ENCODE results near the gene GUCY1A2. TPM values are rescaled to one million over a fixed set of nuclear protein-coding genes. Genes with fewer than 3 reads are reported as not detected.

Gene GUCY1A2
- total and polyA plus RNA-seq, 2 donors (not counting 3 experiments of a cell fraction or from before 2014, with no cell fraction given) = 0.02 to 0.03 TPM

DNA sequence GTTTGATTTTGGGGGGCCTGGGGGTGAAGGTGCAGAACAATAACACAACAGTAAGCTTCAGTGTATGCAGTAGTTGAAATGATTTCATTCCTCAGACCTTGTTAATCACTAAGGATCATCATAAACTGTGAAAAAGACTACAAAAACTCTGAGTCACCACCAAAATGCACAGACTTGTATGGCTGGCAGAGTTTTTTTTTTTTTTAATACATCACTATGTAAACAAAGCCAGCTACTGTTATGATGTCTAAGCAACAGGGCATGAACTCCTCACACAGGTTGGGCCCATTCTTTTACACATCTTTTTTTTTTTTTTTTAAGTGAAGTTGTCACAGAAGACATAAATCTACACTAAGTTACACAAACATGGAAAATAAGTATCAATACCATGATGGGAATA lies 311.9 kb downstream of the GUCY1A2 start:
- Histone ChIP-seq H3K4me2 (ENCODE audit: insufficient read depth, low read length) (no peak overlapping the region), H3K9me3 (replicated peaks; ENCODE audit: control insufficient read depth, insufficient read depth, low read length) (no peaks in the 10 kb centered on the region), H3K4me3 (replicated peaks in 1 of 3; ENCODE audit: insufficient read depth in 1 of 3, low read depth in 1 of 3, low read length in 3 of 3) (no peak overlapping the region), H3K9me1 (replicated peaks; ENCODE audit: control insufficient read depth, extremely low read depth, insufficient read depth, low read length) (no peaks in the 10 kb centered on the region), H2AFZ (ENCODE audit: low read depth, low read length) (no peak overlapping the region), H3K27ac (ENCODE audit: insufficient read depth, low read depth, low read length) (no peak overlapping the region), H3K36me3 (ENCODE audit: control insufficient read depth in 2 of 2, extremely low read depth in 1 of 2, insufficient read depth in 2 of 2, low read length in 2 of 2) (no peaks in the 10 kb centered on the region), H3K4me1 (ENCODE audit: control insufficient read depth, extremely low read depth, insufficient read depth, low read length) (no peaks in the 10 kb centered on the region), H3K79me2 (ENCODE audit: control insufficient read depth, insufficient read depth, low read length) (no peaks in the 10 kb centered on the region), H3K9ac (replicated peaks; ENCODE audit: extremely low read depth, insufficient read depth, low read length) (no peak overlapping the region), H3K27me3 (ENCODE audit: control insufficient read depth in 2 of 2, insufficient read depth in 2 of 2, low read length in 2 of 2) (no peaks in the 10 kb centered on the region), H4K20me1 (replicated peaks; ENCODE audit: control insufficient read depth, extremely low read depth, insufficient read depth, low read length) (no peaks in the 10 kb centered on the region)
- no TSS peak for BruUV-seq (replicated peaks)
- FAIRE-seq = no peak
- ChIA-PET POLR2A (no interaction called here), CTCF (no interaction called here)
- dilution Hi-C loops (cut with MboI; ENCODE audit: extremely low pct_ligation_motif_present, low sequenced_read_pairs) = no loop called here
- TF ChIP-seq FOS (IDR thresholded peaks at IDR 0.05; ENCODE audit: borderline replicate concordance, insufficient read depth, low read length) (peak; percentile 26), MYC (IDR thresholded peaks at IDR 0.05; ENCODE audit: low read depth, low read length) (no peak)
- intact Hi-C loops (cut with micrococcal nuclease) = no loop called here
- DNase-seq (ENCODE audit: low read depth, low spot score) = no peak

DNA sequence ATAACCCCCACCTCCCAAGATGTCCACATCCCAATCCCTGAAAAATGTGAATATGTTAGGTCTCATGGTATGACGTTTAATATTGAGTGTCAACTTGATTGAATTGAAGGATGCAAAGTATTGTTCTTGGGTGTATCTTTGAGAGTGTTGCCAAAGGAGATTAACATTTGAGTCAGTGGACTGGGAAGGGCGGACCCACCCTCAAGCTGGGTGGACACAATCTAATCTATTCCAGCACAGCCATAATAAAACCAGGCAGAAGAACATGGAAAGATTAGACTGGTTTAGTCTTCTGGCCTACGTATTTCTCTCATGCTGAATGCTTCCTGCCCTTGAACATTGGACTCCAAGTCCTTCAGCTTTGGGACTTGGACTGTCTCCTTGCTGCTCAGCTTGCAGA lies 315.5 kb downstream of the GUCY1A2 start:
- dilution Hi-C loops (cut with MboI; ENCODE audit: extremely low pct_ligation_motif_present, low sequenced_read_pairs) = no loop called here
- POLR2A ChIA-PET = no interaction called here
- BruUV-seq (replicated peaks) = no TSS peak

More for the DNA sequence above, 315.5 kb downstream of the GUCY1A2 start:
- intact Hi-C loops (cut with micrococcal nuclease) = no loop called here
- no peaks in the 10 kb centered on the region for H3K79me2 ChIP-seq (ENCODE audit: control insufficient read depth, insufficient read depth, low read length)
- no peak for TF ChIP-seq FOS (IDR thresholded peaks at IDR 0.05; ENCODE audit: borderline replicate concordance, insufficient read depth, low read length)
- TF ChIP-seq MYC (IDR thresholded peaks at IDR 0.05; ENCODE audit: low read depth, low read length) = no peak
- TF ChIP-seq EZH2 (IDR thresholded peaks at IDR 0.05; ENCODE audit: borderline replicate concordance, low read depth, low read length, severe bottlenecking) = no peak
- TF ChIP-seq GATA2 (IDR thresholded peaks at IDR 0.05; ENCODE audit: insufficient read depth, insufficient read length, low read depth, low read length) = no peak
- no peak for TF ChIP-seq POLR2A (IDR thresholded peaks at IDR 0.05; ENCODE audit: low read depth, low read length)
- TF ChIP-seq, protein P1, sequence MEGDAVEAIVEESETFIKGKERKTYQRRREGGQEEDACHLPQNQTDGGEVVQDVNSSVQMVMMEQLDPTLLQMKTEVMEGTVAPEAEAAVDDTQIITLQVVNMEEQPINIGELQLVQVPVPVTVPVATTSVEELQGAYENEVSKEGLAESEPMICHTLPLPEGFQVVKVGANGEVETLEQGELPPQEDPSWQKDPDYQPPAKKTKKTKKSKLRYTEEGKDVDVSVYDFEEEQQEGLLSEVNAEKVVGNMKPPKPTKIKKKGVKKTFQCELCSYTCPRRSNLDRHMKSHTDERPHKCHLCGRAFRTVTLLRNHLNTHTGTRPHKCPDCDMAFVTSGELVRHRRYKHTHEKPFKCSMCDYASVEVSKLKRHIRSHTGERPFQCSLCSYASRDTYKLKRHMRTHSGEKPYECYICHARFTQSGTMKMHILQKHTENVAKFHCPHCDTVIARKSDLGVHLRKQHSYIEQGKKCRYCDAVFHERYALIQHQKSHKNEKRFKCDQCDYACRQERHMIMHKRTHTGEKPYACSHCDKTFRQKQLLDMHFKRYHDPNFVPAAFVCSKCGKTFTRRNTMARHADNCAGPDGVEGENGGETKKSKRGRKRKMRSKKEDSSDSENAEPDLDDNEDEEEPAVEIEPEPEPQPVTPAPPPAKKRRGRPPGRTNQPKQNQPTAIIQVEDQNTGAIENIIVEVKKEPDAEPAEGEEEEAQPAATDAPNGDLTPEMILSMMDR (IDR thresholded peaks at IDR 0.05; ENCODE audit: extremely low read depth in 1 of 2, insufficient read depth in 1 of 2, low read depth in 1 of 2, low read length in 2 of 2) = no peak
- no peak for TF ChIP-seq JUN (IDR thresholded peaks at IDR 0.05; ENCODE audit: borderline replicate concordance, insufficient read depth, insufficient read length, low read depth)
- TF ChIP-seq POLR2AphosphoS5 (IDR thresholded peaks at IDR 0.05; ENCODE audit: insufficient read depth, low read depth, low read length) = no peak
- TF ChIP-seq, protein P2, sequence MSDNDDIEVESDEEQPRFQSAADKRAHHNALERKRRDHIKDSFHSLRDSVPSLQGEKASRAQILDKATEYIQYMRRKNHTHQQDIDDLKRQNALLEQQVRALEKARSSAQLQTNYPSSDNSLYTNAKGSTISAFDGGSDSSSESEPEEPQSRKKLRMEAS (IDR thresholded peaks at IDR 0.05; ENCODE audit: insufficient read depth, insufficient read length) = no peak
- H4K20me1 ChIP-seq (replicated peaks; ENCODE audit: control insufficient read depth, extremely low read depth, insufficient read depth, low read length) = no peaks in the 10 kb centered on the region
- no peak overlapping the region for H2AFZ ChIP-seq (ENCODE audit: low read depth, low read length)
- FAIRE-seq (no peak), DNase-seq (ENCODE audit: low read depth, low spot score) (no peak)
- no peaks in the 10 kb centered on the region for H3K36me3 ChIP-seq (ENCODE audit: control insufficient read depth in 2 of 2, extremely low read depth in 1 of 2, insufficient read depth in 2 of 2, low read length in 2 of 2)
- no peak overlapping the region for H3K4me2 ChIP-seq (ENCODE audit: insufficient read depth, low read length)
- no peak overlapping the region for H3K9ac ChIP-seq (replicated peaks; ENCODE audit: extremely low read depth, insufficient read depth, low read length)
- H3K9me3 ChIP-seq (replicated peaks; ENCODE audit: control insufficient read depth, insufficient read depth, low read length) = no peaks in the 10 kb centered on the region
- H3K27ac ChIP-seq (ENCODE audit: insufficient read depth, low read depth, low read length) = no peak overlapping the region
- CTCF ChIA-PET = no interaction called here
- H3K9me1 ChIP-seq (replicated peaks; ENCODE audit: control insufficient read depth, extremely low read depth, insufficient read depth, low read length) = no peaks in the 10 kb centered on the region
- H3K27me3 ChIP-seq (ENCODE audit: control insufficient read depth in 2 of 2, insufficient read depth in 2 of 2, low read length in 2 of 2) = no peaks in the 10 kb centered on the region
- no peaks in the 10 kb centered on the region for H3K4me1 ChIP-seq (ENCODE audit: control insufficient read depth, extremely low read depth, insufficient read depth, low read length)
- no peak overlapping the region for H3K4me3 ChIP-seq (replicated peaks in 1 of 3; ENCODE audit: insufficient read depth in 1 of 3, low read depth in 1 of 3, low read length in 3 of 3)
